OCI-LY1 (cell line): ENCODE results near the gene MTIF2.

Source experiments
- EZH2 ChIP-seq: fragments of 200-600 bp; sonication (generic), shearing (Covaris generic); IDR thresholded peaks from 2 replicates; pipeline ENCODE4 v1.8.0; 2017; ENCODE audit warnings: borderline replicate concordance, mixed run types, mild to moderate bottlenecking, antibody characterized with exemption, low read length, moderate library complexity, mixed read lengths
- TF ChIP-seq, protein P1 (sequence below): fragments of 200-600 bp; sonication (generic), shearing (Covaris generic); IDR thresholded peaks from 2 replicates; pipeline ENCODE4 v1.5.1; 2017; ENCODE audit warnings: mild to moderate bottlenecking, antibody characterized with exemption, low read length, moderate library complexity, mixed read lengths

DNA sequence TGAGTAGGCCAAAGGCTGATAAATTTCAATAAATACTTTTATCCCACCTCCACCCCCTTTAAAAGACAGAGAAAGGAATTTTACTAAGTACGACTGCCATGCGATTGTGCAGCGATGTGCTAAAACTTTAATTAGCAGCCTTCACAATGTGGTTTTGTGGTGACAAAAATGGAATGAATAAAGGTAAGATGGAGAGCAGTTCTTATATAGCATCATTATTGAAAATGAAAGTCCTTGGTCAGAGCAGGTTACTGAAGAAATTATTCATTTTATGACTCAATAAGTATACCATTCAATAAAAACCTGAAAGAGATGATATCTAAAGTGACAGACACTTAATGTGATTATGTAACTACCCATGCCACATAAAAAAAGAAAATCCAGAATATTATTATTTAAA is 33.2 kb upstream of the MTIF2 start:
- TF ChIP-seq, protein P1, sequence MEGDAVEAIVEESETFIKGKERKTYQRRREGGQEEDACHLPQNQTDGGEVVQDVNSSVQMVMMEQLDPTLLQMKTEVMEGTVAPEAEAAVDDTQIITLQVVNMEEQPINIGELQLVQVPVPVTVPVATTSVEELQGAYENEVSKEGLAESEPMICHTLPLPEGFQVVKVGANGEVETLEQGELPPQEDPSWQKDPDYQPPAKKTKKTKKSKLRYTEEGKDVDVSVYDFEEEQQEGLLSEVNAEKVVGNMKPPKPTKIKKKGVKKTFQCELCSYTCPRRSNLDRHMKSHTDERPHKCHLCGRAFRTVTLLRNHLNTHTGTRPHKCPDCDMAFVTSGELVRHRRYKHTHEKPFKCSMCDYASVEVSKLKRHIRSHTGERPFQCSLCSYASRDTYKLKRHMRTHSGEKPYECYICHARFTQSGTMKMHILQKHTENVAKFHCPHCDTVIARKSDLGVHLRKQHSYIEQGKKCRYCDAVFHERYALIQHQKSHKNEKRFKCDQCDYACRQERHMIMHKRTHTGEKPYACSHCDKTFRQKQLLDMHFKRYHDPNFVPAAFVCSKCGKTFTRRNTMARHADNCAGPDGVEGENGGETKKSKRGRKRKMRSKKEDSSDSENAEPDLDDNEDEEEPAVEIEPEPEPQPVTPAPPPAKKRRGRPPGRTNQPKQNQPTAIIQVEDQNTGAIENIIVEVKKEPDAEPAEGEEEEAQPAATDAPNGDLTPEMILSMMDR, result no peak
- TF ChIP-seq EZH2, result no peak
